Upper lobe of left lung (tissue), 6 donors: Measurements from ENCODE around the gene SBNO1. TPM values are rescaled to one million over a fixed set of nuclear protein-coding genes. Genes with fewer than 3 reads are reported as not detected.

Experiments
- ATAC-seq, 2 donors: fragments of 200-7000 bp; cut with Tn5 transposase; one replicate each; pipeline ENCODE4 v1.9.1; 2022; ENCODE audit warnings: mild to moderate bottlenecking in 2 of 2, moderate library complexity in 2 of 2; ENCODE audit not compliant: low FRiP score in 2 of 2
- DNase-seq, 2 donors: peaks; one replicate each; pipeline ENCODE4 v3.0.0-alpha.2; 2019 to 2020
- H3K27ac ChIP-seq, 4 donors: fragments of 200-600 bp; sonication (generic); one replicate each; pipeline ENCODE4 v1.5.1; 2016 to 2019
- H3K27me3 ChIP-seq, 4 donors: fragments of 200-600 bp; sonication (generic); one replicate each; pipeline ENCODE4 v1.5.1; 2017 to 2019
- H3K36me3 ChIP-seq, 4 donors: fragments of 200-600 bp; sonication (generic); one replicate each; pipeline ENCODE4 v1.5.1; 2016 to 2019
- H3K4me1 ChIP-seq, 4 donors: fragments of 200-600 bp; sonication (generic); one replicate each; pipeline ENCODE4 v1.5.1; 2018 to 2019
- H3K4me3 ChIP-seq, 4 donors: fragments of 200-600 bp; sonication (generic); one replicate each; pipeline ENCODE4 v1.5.1; 2017 to 2019; ENCODE audit warnings: mild to moderate bottlenecking in 2 of 4, moderate library complexity in 1 of 4
- H3K9me3 ChIP-seq, 4 donors: fragments of 200-600 bp; sonication (generic); one replicate each; pipeline ENCODE4 v1.5.1; 2018 to 2019
- CTCF ChIP-seq, 6 experiments: fragments of 450-650 bp in 4 of 6; fragments of 200-600 bp in 2 of 6; sonication (generic) in 2 of 6; IDR thresholded peaks; one replicate each; pipeline ENCODE4 v1.5.1; 2016 to 2019; ENCODE audit warnings: antibody characterized with exemption in 6 of 6
- EP300 ChIP-seq, 4 donors: sonication (generic); formaldehyde crosslinking; IDR thresholded peaks; one replicate each; pipeline ENCODE4 v1.5.1; 2017; ENCODE audit warnings: antibody characterized with exemption in 4 of 4, control low read depth in 2 of 4
- POLR2A ChIP-seq, 4 donors: fragments of 450-650 bp; IDR thresholded peaks; one replicate each; pipeline ENCODE4 v1.5.1; 2016 to 2017; ENCODE audit warnings: antibody characterized with exemption in 4 of 4, mild to moderate bottlenecking in 2 of 4
- POLR2AphosphoS5 ChIP-seq, 2 donors: sonication (generic); formaldehyde crosslinking; IDR thresholded peaks; one replicate each; pipeline ENCODE4 v1.5.1; 2017; ENCODE audit warnings: antibody characterized with exemption in 2 of 2
- WGBS, 2 donors: methylation state at CpG; one replicate each; pipeline ENCODE4 v1.1.5; 2017 to 2018; 5-methylcytosine and 5-hydroxymethylcytosine counted together
- total RNA-seq, 6 donors: library from RNA; depleted of rRNA in 4 of 6; stranded (reverse); fragments of >200 nt in 4 of 6; gene quantifications; one replicate each; pipeline versions ENCODE4 v1.1.0 to v1.2.1, GENCODE V29; 2016 to 2021
- donor health status: DM: no; HTN: no; CAD: no; lungs with moderate emphysema.
- donor health status: DM: no; HTN: yes; CAD: no; lungs with severe emphysema.

The SBNO1 gene
- total RNA-seq, 6 donors from 2014 or later = 7.5 to 25.2 (median 20.3) TPM

- peaks cover 0 to 35% (median 16%) of the 10 kb centered on the region in 4 donors for H3K36me3 ChIP-seq
- H3K4me3 ChIP-seq = no peak overlapping the region
- peak in 1 of 2 donors; percentile 62 for DNase-seq
- no peak overlapping the region for H3K27ac ChIP-seq
- no peak for ATAC-seq
- WGBS, 2 donors = 96% methylated on average over 20 of the region's 20 CpGs
- TF ChIP-seq POLR2A (IDR thresholded peaks at IDR 0.05) = no peak
- TF ChIP-seq POLR2AphosphoS5 (IDR thresholded peaks at IDR 0.05) = no peak
- TF ChIP-seq EP300 (IDR thresholded peaks at IDR 0.05) = no peak
- no peak for TF ChIP-seq CTCF (IDR thresholded peaks at IDR 0.05)
- no peaks in the 10 kb centered on the region for H3K27me3 ChIP-seq
- no peaks in the 10 kb centered on the region for H3K9me3 ChIP-seq
- H3K4me1 ChIP-seq = no peaks in the 10 kb centered on the region
Measured at GRCh38 chr12:123288751-123289346, 75.8 kb downstream of the SBNO1 start.

- peaks cover 0 to 14% (median 7%) of the 10 kb centered on the region in 4 donors for H3K36me3 ChIP-seq
- TF ChIP-seq POLR2A (IDR thresholded peaks at IDR 0.05) (no peak), CTCF (IDR thresholded peaks at IDR 0.05) (no peak), EP300 (IDR thresholded peaks at IDR 0.05) (no peak), POLR2AphosphoS5 (IDR thresholded peaks at IDR 0.05) (no peak)
- H3K27me3 ChIP-seq = no peaks in the 10 kb centered on the region
- ATAC-seq (no peak), DNase-seq (no peak)
- H3K4me1 ChIP-seq = no peaks in the 10 kb centered on the region
- no peak overlapping the region for H3K27ac ChIP-seq
- no peaks in the 10 kb centered on the region for H3K9me3 ChIP-seq
- 73 to 75% methylated on average over 9 of the region's 9 CpGs for WGBS, 2 donors
- H3K4me3 ChIP-seq = no peak overlapping the region
Measured at GRCh38 chr12:123286652-123287373, 77.8 kb downstream of the SBNO1 start.

- Histone ChIP-seq H3K9me3 (no peaks in the 10 kb centered on the region), H3K4me3 (no peak overlapping the region), H3K4me1 (no peaks in the 10 kb centered on the region), H3K36me3 (peaks cover 0 to 2% (median under 1%) of the 10 kb centered on the region in 4 donors), H3K27me3 (no peaks in the 10 kb centered on the region), H3K27ac (no peak overlapping the region)
- DNase-seq (no peak), ATAC-seq (no peak)
- TF ChIP-seq POLR2A (IDR thresholded peaks at IDR 0.05) = no peak
- TF ChIP-seq EP300 (IDR thresholded peaks at IDR 0.05) = no peak
- TF ChIP-seq CTCF (IDR thresholded peaks at IDR 0.05) = no peak
- no peak for TF ChIP-seq POLR2AphosphoS5 (IDR thresholded peaks at IDR 0.05)
- 94 to 95% methylated on average over 4 of the region's 4 CpGs for WGBS, 2 donors
Measured at GRCh38 chr12:123284669-123285068, 80.0 kb downstream of the SBNO1 start.

- no peak for ATAC-seq
- TF ChIP-seq POLR2A (IDR thresholded peaks at IDR 0.05) = no peak
- TF ChIP-seq POLR2AphosphoS5 (IDR thresholded peaks at IDR 0.05) = no peak
- no peak for TF ChIP-seq EP300 (IDR thresholded peaks at IDR 0.05)
- no peak for TF ChIP-seq CTCF (IDR thresholded peaks at IDR 0.05)
- no peaks in the 10 kb centered on the region for H3K36me3 ChIP-seq
- H3K4me3 ChIP-seq = no peak overlapping the region
- H3K27ac ChIP-seq = no peak overlapping the region
- no peaks in the 10 kb centered on the region for H3K9me3 ChIP-seq
- DNase-seq = no peak
- H3K27me3 ChIP-seq = no peaks in the 10 kb centered on the region
- WGBS, 2 donors = 93 to 95% methylated on average over 8 of the region's 8 CpGs
- H3K4me1 ChIP-seq = no peaks in the 10 kb centered on the region
Measured at GRCh38 chr12:123283461-123283860, 81.2 kb downstream of the SBNO1 start.
